Fibroblast of the conjunctiva (primary cell): ENCODE results near the gene ASPG.

Experiments used
- DNase-seq: peaks from one replicate; pipeline ENCODE4 v3.0.0-alpha.2; 2010; ENCODE audit warnings: low read depth

ASPG gene

GRCh38 chr14:104093366-104094055 lies 8.0 kb downstream of the ASPG start:
- DNase-seq, result no peak

- no peak for DNase-seq
Observed at GRCh38 chr14:104094056-104094708, 8.7 kb downstream of the ASPG start.

GRCh38 chr14:104094709-104095425 lies 9.4 kb downstream of the ASPG start:
- DNase-seq, result peak; percentile 13

GRCh38 chr14:104095426-104096310 lies 10.2 kb downstream of the ASPG start:
- DNase-seq, result no peak

GRCh38 chr14:104096318-104096717 lies 10.8 kb downstream of the ASPG start:
- no peak for DNase-seq

GRCh38 chr14:104096751-104097700 lies 11.5 kb downstream of the ASPG start:
- no peak for DNase-seq

- DNase-seq, result no peak
Observed at GRCh38 chr14:104098272-104099095, 13.0 kb downstream of the ASPG start.

- no peak for DNase-seq
Observed at GRCh38 chr14:104099096-104100041, 13.9 kb downstream of the ASPG start.

GRCh38 chr14:104100171-104101085 lies 14.9 kb downstream of the ASPG start:
- DNase-seq, result no peak

- DNase-seq, result no peak
Observed at GRCh38 chr14:104101086-104101621, 15.7 kb downstream of the ASPG start.

- no peak for DNase-seq
Observed at GRCh38 chr14:104101651-104102281, 16.3 kb downstream of the ASPG start.

- no peak for DNase-seq
Observed at GRCh38 chr14:104102282-104102914, 16.9 kb downstream of the ASPG start.

GRCh38 chr14:104103061-104103445 lies 17.6 kb downstream of the ASPG start:
- no peak for DNase-seq

GRCh38 chr14:104103446-104104075 lies 18.1 kb downstream of the ASPG start:
- DNase-seq, result no peak

GRCh38 chr14:104104076-104104901 lies 18.8 kb downstream of the ASPG start:
- DNase-seq, result no peak
